OCI-LY1 (cell line): ENCODE results near the gene FOXF1.

Experiments
- H2AFZ ChIP-seq: fragments of 200-600 bp; sonication (generic), shearing (Covaris generic); 2 replicates; pipeline ENCODE4 v1.6.0; 2014; ENCODE audit warnings: antibody characterized with exemption, mild to moderate bottlenecking, low read length
- H3F3A ChIP-seq: fragments of 200-600 bp; sonication (generic), shearing (Covaris generic); 2 replicates; pipeline ENCODE4 v1.6.0; 2014; ENCODE audit warnings: mild to moderate bottlenecking, antibody characterized with exemption, low read length, moderate library complexity; ENCODE audit not compliant: insufficient read depth
- H3K27ac ChIP-seq: fragments of 200-600 bp; sonication (generic); 2 replicates; pipeline ENCODE4 v1.5.1; 2014; ENCODE audit warnings: low read length, mixed run types, mild to moderate bottlenecking, low read depth; ENCODE audit not compliant: poor library complexity, severe bottlenecking
- H3K27me3 ChIP-seq: fragments of 200-600 bp; sonication (generic); 2 replicates; pipeline ENCODE4 v1.6.0; 2014; ENCODE audit warnings: antibody characterized with exemption, mild to moderate bottlenecking, low read length, moderate library complexity; ENCODE audit not compliant: insufficient read depth
- H3K36me3 ChIP-seq: fragments of 200-600 bp; sonication (generic); 2 replicates; pipeline ENCODE4 v1.6.1; 2014; ENCODE audit warnings: mild to moderate bottlenecking, antibody characterized with exemption, low read length, moderate library complexity, mixed read lengths; ENCODE audit not compliant: insufficient read depth
- H3K4me1 ChIP-seq: fragments of 200-600 bp; sonication (generic); 2 replicates; pipeline ENCODE4 v1.5.1; 2014; ENCODE audit warnings: mild to moderate bottlenecking, low read length, moderate library complexity; ENCODE audit not compliant: insufficient read depth, severe bottlenecking
- H3K4me2 ChIP-seq: fragments of 200-600 bp; sonication (generic), shearing (Covaris generic); 2 replicates; pipeline ENCODE4 v1.6.1; 2014; ENCODE audit warnings: low read length
- H3K4me3 ChIP-seq: fragments of 200-600 bp; sonication (generic); 2 replicates; pipeline ENCODE4 v1.5.1; 2014; ENCODE audit warnings: low read length, low read depth, mild to moderate bottlenecking, mixed read lengths; ENCODE audit not compliant: poor library complexity, severe bottlenecking
- H3K79me2 ChIP-seq: fragments of 200-600 bp; shearing (Covaris generic); 2 replicates; pipeline ENCODE4 v1.6.1; 2016; ENCODE audit warnings: mixed run types, low read length, mixed read lengths; ENCODE audit not compliant: insufficient read depth
- H3K9ac ChIP-seq: fragments of 200-600 bp; sonication (generic), shearing (Covaris generic); 2 replicates; pipeline ENCODE4 v1.6.1; 2014; ENCODE audit warnings: mild to moderate bottlenecking, low read length, mixed read lengths
- H3K9me2 ChIP-seq: fragments of 200-600 bp; sonication (generic), shearing (Covaris generic); 2 replicates; pipeline ENCODE4 v1.6.1; 2014; ENCODE audit warnings: low read depth, mild to moderate bottlenecking, low read length, mixed read lengths
- H3K9me3 ChIP-seq: fragments of 200-600 bp; shearing (Covaris generic); 2 replicates; pipeline ENCODE4 v1.6.1; 2014; ENCODE audit warnings: low read length, mixed read lengths
- H4K20me1 ChIP-seq: fragments of 200-600 bp; sonication (generic), shearing (Covaris generic); 2 replicates; pipeline ENCODE4 v1.6.0; 2016; ENCODE audit warnings: mild to moderate bottlenecking, low read length; ENCODE audit not compliant: insufficient read depth
- CTCF ChIP-seq: fragments of 200-600 bp; sonication (generic), shearing (Covaris generic); IDR thresholded peaks from 2 replicates; pipeline ENCODE4 v1.5.1; 2017; ENCODE audit warnings: mild to moderate bottlenecking, antibody characterized with exemption, low read length, moderate library complexity, mixed read lengths
- EZH2 ChIP-seq: fragments of 200-600 bp; sonication (generic), shearing (Covaris generic); IDR thresholded peaks from 2 replicates; pipeline ENCODE4 v1.8.0; 2017; ENCODE audit warnings: borderline replicate concordance, mixed run types, mild to moderate bottlenecking, antibody characterized with exemption, low read length, moderate library complexity, mixed read lengths

The FOXF1 gene

DNA sequence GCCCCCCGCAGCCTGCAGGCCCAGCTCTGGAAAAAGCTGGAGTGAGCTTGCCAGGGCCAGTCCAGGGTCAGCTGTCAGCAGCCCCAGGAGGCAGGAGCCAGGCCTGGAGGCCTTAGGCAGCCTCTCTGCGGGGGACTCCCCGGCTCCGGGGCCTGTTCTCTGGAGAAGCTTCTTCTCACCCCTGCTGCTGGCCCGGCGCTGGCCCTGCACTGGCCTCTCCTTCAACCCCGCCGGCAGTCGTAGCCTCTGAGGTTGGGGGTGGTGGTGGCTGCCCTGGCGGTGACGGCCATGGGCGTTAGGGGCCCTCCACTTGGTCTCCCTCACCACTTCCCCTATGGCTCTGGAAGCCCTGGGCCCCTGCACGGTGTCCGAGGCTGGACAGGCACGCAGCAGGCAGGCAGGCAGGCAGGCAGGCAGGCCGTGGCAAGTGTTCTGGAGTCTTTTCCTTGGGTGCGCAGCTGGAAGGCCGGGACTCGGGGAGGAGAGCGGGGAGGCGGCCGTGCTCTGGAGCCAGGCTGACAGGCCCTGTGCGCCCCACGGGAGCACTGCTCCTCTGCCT is 2.1 kb downstream of the FOXF1 start:
- H3K27ac ChIP-seq, result no peak overlapping the region
- no peaks in the 10 kb centered on the region for H3K27me3 ChIP-seq

DNA sequence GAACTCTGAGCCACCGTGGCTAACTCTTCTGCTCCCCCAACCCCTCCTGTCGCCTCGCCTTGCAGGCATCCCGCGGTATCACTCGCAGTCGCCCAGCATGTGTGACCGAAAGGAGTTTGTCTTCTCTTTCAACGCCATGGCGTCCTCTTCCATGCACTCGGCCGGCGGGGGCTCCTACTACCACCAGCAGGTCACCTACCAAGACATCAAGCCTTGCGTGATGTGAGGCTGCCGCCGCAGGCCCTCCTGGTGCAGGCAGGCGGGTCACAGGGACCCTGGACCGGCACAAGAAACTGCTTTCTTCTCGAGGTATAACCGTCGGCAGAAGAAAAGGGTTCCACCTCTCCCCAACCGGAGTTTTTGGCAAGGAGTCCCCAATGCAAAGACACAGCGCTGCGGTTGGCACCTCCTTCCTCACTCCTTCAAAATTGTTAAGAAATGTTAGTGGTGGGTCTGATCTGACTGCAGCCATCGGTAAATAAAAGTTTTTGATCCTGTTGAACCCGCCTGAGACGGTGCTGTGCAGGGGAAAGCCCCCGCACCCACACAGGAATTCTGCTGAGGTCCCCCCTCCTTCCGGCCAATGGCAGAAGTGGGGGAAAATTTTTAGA is 2.6 kb downstream of the FOXF1 start:
- Histone ChIP-seq H3K27ac (no peak overlapping the region), H3K9me2 (no peaks in the 10 kb centered on the region), H3K27me3 (no peaks in the 10 kb centered on the region; the same call in 1 of the 2 replicates), H3K4me2 (no peak overlapping the region), H3F3A (no peaks in the 10 kb centered on the region), H2AFZ (no peak overlapping the region), H3K4me3 (no peak overlapping the region), H3K79me2 (no peaks in the 10 kb centered on the region), H3K9ac (no peak overlapping the region), H4K20me1 (no peaks in the 10 kb centered on the region), H3K9me3 (no peaks in the 10 kb centered on the region), H3K4me1 (no peaks in the 10 kb centered on the region), H3K36me3 (no peaks in the 10 kb centered on the region)
- TF ChIP-seq CTCF (no peak), EZH2 (no peak)

More for the DNA sequence above, 2.1 kb downstream of the FOXF1 start:
- H3K9me3 ChIP-seq, result no peaks in the 10 kb centered on the region
- H4K20me1 ChIP-seq, result no peaks in the 10 kb centered on the region
- no peak overlapping the region for H2AFZ ChIP-seq
- no peaks in the 10 kb centered on the region for H3K36me3 ChIP-seq
- no peaks in the 10 kb centered on the region for H3K9me2 ChIP-seq
- no peaks in the 10 kb centered on the region for H3K79me2 ChIP-seq
- no peak overlapping the region for H3K4me2 ChIP-seq
- no peak overlapping the region for H3K9ac ChIP-seq
- TF ChIP-seq EZH2 (no peak), CTCF (no peak)
- no peaks in the 10 kb centered on the region for H3F3A ChIP-seq
- no peak overlapping the region for H3K4me3 ChIP-seq
- H3K4me1 ChIP-seq, result no peaks in the 10 kb centered on the region

GRCh38 chr16:86513471-86514277 is 3.3 kb downstream of the FOXF1 start:
- no peaks in the 10 kb centered on the region for H3K4me1 ChIP-seq
- TF ChIP-seq CTCF (no peak), EZH2 (no peak)
- no peak overlapping the region for H3K4me2 ChIP-seq
- no peaks in the 10 kb centered on the region for H3K9me2 ChIP-seq
- no peak overlapping the region for H3K4me3 ChIP-seq
- H3K36me3 ChIP-seq, result no peaks in the 10 kb centered on the region
- no peak overlapping the region for H2AFZ ChIP-seq
- no peak overlapping the region for H3K9ac ChIP-seq
- H3K27ac ChIP-seq, result no peak overlapping the region
- no peaks in the 10 kb centered on the region; the same call in 1 of the 2 replicates for H3K27me3 ChIP-seq
- no peaks in the 10 kb centered on the region for H3K9me3 ChIP-seq
- H3F3A ChIP-seq, result no peaks in the 10 kb centered on the region
- no peaks in the 10 kb centered on the region for H4K20me1 ChIP-seq
- H3K79me2 ChIP-seq, result no peaks in the 10 kb centered on the region
